RWPE1 (cell line): ENCODE measurements around the gene ANKRD55.
"Not testable (repeated sequence)": the region's sequence is repeated elsewhere in the genome, so short reads cannot be mapped to it uniquely, and the experiment has no call there.

Experiments used
- CTCF ChIA-PET: fragments of 350-600 bp; sonication (Branson Sonifier 250); formaldehyde crosslinking; extraction: SDS; loops from one replicate; lab custom pipeline; 2021; lab: Yijun Ruan, JAX
- POLR2A ChIA-PET: fragments of 400-600 bp; formaldehyde crosslinking; extraction: SDS; loops from one replicate; lab custom pipeline; 2020; ENCODE audit warnings: antibody characterized with exemption; ENCODE audit not compliant: low non-redundant PET; lab: Yijun Ruan, JAX
- DNase-seq: peaks from one replicate; pipeline ENCODE4 v3.0.0; 2012; ENCODE audit warnings: low spot score
- H3K27ac ChIP-seq: fragments of 450-650 bp; 2 replicates; pipeline ENCODE4 v1.5.1; 2017
- CTCF ChIP-seq: fragments of 450-650 bp; conservative IDR thresholded peaks from 2 replicates; pipeline ENCODE4 v1.5.1; 2017; ENCODE audit warnings: low read depth, mild to moderate bottlenecking

Gene ANKRD55

GRCh38 chr5:56108246-56108645, 124.9 kb downstream of the ANKRD55 start:
- POLR2A ChIA-PET = no interaction called here

DNA sequence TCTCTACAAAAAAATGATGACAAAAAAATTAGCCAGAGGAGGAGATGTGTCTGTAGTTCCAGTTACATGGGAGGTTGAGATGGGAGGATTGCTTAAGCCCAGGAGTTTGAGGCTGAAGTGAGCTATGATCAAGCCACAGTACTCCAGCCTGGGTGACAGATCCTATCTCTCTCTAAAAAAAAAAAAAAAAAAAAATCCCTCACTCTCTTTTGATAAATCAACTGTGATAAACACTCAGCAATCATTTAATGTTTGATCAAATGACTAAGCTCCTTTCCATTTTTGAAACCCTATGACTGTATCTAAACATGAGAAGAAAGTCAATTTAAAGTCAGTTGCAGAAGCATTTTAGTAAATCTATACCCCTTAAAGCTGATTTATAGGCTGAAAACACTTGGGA, 126.3 kb downstream of the ANKRD55 start:
- CTCF ChIA-PET = interaction anchor here (1.3 kb wide), 1 partner anchor 45 kb away, joined by 3 read pairs; no protein-coding TSS in a partner anchor
- H3K27ac ChIP-seq = no peak overlapping the region
- POLR2A ChIA-PET = no interaction called here
- DNase-seq = no peak
- no peak for TF ChIP-seq CTCF

More at GRCh38 chr5:56108246-56108645, 124.9 kb downstream of the ANKRD55 start:
- no peak for TF ChIP-seq CTCF
- CTCF ChIA-PET = interaction anchor here (0.6 to 1.3 kb wide), 2 partner anchors 46 to 707 kb away, joined by 3 read pairs; partner anchors contain the start of gene MAP3K1
- no peak overlapping the region for H3K27ac ChIP-seq
- DNase-seq = no peak

- ChIA-PET CTCF (interaction anchor here (0.6 kb wide), 1 partner anchor 100 kb away, joined by 3 read pairs; no protein-coding TSS in a partner anchor), POLR2A (no interaction called here)
- TF ChIP-seq CTCF = no peak
- no peak for DNase-seq
- no peak overlapping the region for H3K27ac ChIP-seq
Observed at GRCh38 chr5:56105511-56106291, 127.4 kb downstream of the ANKRD55 start.

- DNase-seq = no peak
- no peak overlapping the region for H3K27ac ChIP-seq
- TF ChIP-seq CTCF = no peak
- ChIA-PET POLR2A (no interaction called here), CTCF (interaction anchor here (0.7 kb wide), 1 partner anchor 66 kb away, joined by 4 read pairs; no protein-coding TSS in a partner anchor)
Observed at GRCh38 chr5:56102889-56103288, 130.2 kb downstream of the ANKRD55 start.

- DNase-seq, H3K27ac ChIP-seq, POLR2A ChIA-PET: not testable (repeated sequence)
- CTCF ChIA-PET = interaction anchor here (0.6 to 0.7 kb wide), 3 partner anchors 52 to 1858 kb away, joined by 3 to 5 read pairs (median 3); no protein-coding TSS in a partner anchor
Observed at GRCh38 chr5:56102207-56102606, 130.9 kb downstream of the ANKRD55 start.

DNA sequence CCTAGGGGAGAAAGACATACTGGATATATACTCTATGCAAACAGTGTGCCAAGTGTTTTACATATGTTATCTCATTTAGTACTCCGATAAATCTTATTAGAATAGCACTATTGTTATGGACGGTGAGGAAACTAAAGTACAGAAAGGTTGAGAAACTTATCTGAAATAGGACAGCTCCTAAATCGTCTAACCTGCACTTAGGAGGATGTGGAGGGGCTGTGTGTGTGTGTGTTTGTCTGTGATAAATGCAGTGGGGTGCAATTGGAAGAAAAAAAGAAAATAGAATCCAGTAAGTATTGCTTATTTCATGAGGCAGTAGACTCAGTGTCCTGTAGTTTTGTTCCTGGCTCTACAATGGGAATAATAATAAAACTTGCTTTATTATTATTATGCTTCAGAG, 131.9 kb downstream of the ANKRD55 start:
- ChIA-PET POLR2A (no interaction called here), CTCF (no interaction called here)
- H3K27ac ChIP-seq = no peak overlapping the region
- DNase-seq = no peak
- no peak for TF ChIP-seq CTCF
